NK-92 (cell line): ENCODE data around the gene DMD.
"Not testable (repeated sequence)": the region's sequence is repeated elsewhere in the genome, so short reads cannot be mapped to it uniquely, and the experiment has no call there.

Source experiments
- DNase-seq: peaks from one replicate; lab custom pipeline; 2025; ENCODE audit not compliant: unreplicated experiment; lab: John Stamatoyannopoulos, UW

Gene DMD

DNA sequence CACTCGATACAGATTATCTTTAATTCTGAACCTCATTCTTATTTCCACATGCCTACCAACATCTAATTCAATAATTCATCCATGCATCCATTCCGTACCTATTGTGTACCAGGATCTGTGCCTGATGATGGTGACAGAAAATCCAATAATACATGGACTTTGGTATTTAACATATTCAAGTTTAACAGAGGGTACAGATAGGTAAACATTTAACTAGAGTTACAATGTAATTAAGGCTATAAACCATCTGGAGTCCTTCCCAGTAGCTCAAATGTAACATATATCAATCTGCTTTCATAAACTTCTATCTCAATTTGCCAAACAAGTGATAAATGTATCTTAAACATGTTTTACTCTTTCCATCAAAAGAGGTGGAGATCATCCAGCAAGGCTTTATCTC, 1578.0 kb downstream of the DMD start:
- no peak for DNase-seq

DNA sequence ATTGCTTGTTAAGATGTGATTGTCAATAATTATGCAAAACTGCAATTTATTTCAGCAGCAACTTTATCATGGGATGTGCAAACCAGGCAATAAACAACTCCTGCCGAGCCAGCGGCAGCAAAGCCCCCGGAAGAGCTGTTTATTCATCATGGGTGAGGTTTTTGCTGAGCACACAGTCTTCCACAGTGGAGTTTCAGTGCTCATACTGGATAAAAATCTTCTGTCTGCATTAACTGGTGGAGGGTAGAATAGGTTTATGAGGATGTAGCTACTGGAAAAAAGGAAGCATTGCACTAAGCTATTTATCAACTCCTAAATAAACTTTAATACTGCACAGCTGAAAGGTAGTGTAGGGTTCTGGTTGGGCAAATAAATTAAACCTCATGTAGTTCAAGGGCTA, 1582.2 kb downstream of the DMD start:
- DNase-seq = no peak

DNA sequence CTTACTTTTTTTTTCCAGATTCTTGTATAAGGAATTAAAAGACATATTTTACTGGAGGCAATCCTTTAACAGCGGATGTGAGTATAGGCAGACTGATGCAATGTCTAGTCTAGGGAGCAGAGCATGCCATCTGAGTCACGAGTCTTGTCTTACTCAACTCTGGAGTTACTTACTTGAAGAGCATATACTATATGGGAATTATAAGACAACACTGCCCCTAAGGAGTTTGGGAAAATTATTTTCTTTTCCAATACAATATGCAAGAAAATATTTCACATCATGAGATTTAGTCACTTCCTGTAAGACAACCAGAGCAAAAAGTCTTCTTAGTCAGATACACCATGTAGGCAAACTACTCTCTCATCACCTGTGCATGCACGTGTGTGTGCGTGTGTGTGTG, 1602.2 kb downstream of the DMD start:
- no peak for DNase-seq

DNA sequence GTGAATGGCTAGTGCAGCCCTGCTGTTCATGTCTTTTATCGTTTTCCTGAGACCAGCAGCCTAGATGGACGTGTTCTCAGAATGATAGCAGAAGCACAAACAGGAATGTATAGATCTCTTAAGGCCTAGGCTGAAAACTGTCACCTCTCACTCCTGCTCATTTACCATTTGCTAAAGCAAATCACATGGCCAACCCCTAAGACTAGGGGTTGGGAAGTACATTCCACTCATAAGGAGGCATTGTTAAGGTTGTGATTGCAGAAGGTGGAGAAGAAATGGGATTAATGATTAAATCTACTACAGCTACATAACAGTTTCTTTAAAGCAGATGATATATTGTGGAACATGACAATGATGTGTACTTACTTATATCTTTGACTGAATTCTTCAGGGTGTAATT, 1602.7 kb downstream of the DMD start:
- DNase-seq = no peak

DNA sequence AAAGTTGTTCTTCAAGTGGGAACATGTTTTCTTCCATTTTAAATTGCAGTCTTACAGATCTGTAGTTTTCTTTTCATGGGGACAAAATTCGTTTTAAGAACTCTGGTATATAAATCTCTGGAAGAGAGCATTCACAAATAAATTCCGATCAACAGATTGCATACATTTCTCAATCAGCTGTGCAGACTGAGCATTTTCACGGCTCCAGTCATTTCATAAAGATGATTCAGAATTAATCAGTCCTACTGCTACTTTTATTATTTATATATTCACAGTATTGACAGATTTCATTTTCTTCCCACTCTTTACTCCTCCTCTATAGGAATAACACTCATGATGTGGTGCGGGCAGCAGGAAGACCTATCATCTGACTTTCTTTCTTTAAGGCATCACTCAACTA, 1604.6 kb downstream of the DMD start:
- no peak for DNase-seq

DNA sequence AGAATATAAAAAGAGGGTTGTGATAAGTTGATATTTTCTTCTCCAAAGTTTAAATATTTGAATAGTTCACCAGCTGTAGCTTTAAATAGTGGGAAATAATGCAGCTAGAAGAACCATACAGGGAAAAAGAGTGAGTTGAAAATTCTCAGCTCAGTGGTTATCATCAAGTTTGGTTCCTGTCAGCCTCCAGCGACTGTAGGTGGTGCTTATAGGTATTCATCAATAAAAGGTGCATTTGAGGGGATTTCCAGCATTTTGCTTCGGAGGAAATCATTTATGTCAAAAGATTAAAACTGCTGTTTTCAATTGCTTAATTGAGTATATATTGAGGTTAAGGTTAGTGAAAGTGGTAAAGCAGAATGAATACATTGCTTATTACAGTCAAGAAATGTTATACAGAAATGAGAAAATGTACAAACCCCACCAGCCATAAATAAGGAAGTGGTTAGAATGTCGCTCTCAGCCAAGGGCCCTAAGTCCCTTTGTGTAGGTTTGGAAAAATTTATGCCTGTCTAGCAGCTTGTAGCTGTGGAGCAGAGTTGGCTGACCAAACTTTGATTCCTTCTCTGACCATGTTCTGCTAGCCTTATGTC, 1606.6 kb downstream of the DMD start:
- no peak for DNase-seq

DNA sequence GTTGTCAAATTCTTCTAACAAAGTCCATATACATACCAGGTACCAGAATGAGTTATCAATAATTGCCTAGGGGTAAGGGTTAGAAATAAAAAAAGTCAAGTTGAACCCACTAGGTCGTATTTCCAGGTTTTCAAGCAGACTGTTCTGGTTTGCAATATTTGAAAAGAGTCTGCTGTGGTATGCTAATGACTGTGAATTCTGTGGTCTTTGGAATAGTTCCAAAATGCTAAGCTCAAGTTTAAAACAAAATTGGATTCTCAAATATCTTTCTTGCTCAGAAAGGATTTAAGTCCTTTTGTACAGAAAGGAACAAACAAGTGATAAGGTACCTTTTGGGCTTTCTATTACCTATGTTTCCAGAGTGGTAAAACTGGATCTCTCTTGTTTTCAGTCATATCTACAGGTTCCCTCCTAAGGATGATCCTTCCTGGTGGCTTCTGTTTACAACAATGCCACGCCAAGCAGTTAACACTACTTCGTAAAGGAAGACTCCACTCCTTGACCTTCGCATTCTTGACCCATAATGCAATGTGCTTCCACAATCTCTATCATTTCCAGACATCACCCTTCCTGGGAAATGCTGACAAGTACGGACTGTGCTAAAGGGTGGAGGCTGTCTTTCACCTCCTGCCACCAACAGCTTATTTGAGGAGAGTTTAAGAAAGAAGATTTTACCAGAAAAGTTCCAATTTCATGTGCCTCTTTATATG, 1607.8 kb downstream of the DMD start:
- no peak for DNase-seq

DNA sequence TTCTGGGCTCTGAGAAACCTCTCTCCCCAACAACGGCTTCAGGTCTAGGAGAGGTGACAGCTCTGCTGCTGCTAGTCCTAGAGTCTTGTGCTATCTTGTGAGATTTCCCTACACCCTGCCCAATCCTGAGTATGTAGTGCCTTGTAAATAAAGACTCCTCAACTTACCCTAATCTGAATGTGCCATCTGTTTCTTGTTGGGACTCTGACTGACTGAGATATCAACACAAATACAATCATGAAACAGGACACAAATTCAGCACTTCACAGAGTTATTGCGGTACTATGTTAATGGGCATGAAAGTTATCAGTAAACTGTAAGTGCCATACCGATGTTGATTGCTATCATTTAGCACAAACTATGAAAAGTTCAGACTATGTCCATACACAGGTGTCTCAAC, 1610.5 kb downstream of the DMD start:
- no peak for DNase-seq

DNA sequence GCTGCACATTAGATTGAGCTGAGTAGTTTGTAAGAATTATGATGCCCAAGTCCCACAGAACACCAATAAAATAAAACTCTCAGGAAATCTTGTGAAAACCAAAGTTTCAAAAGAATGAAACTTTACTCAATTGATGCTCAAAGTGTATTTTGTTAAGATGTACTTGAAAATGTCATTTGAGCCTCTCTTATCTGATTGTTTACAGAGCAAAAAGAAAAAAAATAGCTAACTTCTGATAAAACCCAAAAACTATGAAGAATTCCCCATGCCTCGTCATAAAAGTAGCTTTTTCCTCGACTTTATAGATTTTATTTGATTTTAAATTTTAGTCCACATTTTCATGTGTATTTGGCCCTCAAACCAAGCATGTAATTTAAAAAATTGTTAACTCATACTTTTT, 1618.0 kb downstream of the DMD start:
- no peak for DNase-seq

DNA sequence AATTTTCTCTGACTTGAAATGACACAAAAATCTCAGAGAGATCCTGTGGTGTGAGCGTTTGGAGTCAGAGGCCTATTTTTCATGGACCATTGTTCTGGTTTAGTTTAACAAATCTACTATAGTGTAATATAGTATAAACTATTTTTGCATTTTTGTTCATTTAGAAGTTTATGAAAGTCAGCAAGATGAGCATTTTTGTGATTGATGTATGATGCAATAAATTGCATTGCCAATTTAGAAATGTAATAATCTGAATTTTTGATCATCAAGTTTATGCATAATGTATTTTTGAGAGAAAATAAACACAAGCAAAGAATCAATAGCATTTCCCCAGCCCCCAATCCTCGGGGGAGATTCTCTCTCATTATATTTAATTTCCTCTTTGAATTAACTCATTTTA, 1620.0 kb downstream of the DMD start:
- no peak for DNase-seq

DNA sequence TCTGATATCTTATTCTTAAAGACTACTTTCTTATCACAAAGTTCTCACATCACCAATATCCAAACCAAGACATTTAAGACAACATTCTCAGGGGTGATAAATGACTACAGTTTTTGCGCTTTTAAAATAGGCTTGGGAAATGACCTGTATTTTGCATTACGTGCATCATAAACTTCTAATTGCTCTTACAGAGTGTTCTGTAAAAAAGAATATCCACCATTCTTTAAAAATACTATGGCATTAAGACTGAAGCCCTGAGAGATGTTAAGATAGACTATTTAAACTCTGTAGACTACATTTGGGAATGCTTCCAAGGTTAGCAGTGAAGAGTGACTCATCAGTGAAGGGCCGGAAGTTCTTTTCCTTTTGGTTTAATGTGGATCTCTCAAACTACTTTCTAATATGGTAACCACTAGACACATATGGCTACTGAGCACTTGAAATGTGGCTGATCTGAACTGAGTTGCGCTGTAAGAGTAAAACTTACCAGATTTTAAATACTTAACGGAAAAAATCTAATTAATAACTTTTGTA, 1620.7 kb downstream of the DMD start:
- DNase-seq = no peak

DNA sequence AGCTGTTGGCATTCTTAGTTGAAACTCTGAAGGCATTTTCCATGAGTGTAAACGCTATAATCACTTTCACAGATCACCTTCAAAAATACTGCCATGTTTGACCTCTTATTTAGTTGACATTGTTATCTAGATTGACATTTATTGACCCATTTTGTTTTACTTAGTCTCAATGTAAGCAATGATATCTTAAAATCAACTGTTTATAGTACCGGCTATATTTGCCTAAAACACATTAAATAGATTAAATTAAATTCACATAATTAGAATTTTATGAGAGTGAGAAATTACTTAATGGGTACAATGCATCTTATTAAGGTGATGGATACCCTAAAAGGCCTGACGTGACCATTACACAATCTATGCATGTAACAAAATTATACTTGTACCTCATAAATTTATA, 1621.8 kb downstream of the DMD start:
- no peak for DNase-seq

DNA sequence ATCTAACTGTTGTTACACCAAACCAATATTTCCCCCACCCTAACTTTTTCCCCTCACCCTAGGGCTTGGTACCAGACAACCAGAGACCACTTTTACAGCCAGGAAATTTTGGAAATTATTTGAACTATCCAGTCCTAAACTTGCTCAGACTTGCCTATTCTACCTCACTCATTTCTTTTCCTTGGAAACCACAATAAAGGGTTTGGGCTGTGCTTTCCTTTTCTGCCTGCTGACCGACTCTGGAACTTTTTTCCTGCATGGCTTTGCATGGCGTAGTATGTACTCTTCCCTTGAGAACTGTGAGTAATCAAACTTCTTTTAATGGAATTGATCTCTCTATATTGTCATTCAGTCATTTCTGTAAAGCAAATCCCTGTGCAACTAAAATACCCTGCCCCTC, 1623.0 kb downstream of the DMD start:
- DNase-seq = no peak

DNA sequence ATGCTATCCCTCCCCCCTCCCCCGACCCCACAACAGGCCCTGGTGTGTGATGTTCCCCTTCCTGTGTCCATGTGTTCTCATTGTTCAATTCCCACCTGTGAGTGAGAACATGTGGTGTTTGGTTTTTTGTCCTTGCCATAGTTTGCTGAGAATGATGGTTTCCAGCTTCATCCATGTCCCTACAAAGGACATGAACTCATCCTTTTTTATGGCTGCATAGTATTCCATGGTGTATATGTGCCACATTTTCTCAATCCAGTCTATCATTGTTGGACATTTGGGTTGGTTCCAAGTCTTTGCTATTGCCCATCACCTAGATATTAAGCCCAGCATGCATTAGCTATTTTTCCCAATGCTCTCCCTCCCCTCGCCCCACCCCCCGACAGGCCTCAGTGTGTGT, 1627.5 kb downstream of the DMD start:
- DNase-seq = not testable (repeated sequence)

DNA sequence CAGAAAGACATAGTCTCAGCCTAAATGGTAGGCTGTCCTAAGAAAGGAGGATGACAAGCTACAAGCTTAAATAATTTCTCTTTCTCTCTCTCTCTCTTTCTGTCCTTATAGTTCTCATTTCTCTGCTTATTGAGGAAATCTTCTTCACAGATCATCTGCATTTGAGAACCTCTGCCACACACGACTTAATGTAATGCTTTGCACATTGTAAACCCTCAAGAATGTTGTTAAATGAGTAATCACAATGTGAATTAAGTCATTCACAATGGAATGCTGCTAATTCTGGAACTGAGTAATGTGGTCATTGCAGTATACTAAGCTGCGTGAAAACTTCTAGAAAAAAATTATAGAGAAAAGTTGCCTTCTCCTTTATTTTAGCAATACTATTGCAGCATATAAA, 1630.6 kb downstream of the DMD start:
- DNase-seq = no peak

DNA sequence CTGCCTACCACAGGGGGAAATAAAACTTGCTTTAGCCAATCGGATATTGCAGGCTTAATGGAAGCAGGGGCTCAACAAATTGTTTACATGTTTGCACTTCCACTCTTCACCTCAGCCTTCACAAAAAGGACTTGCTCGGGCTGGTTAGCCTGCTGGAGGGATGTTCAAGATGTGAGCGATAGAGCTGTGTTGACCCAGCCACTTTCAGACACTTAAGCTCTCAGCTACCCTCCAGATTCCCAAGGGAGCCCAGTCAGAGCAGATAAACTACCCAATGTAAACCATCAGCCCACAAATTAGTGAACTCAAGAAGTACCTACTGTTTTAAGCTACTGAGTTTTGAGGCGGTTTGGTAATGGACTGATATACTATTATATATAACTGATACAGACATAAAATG, 1631.1 kb downstream of the DMD start:
- DNase-seq = no peak

DNA sequence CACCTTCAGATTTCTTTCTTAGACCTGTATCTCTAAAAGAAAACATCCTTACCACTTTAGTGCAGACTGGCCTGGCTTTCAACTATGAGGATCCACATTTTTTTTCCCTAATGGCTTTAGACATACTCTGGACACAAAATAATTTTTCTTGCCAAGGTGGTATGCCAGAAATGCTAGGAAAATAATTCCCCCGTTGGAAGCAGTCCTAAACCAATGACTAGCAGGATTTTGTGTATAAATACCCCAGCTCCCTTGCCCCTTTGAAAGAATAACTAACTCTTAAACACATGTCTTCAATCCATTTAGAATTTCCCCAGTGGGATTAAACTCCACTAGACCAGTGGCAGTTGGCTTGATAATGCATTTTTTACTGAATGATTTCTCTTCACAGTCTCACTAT, 1639.0 kb downstream of the DMD start:
- no peak for DNase-seq

DNA sequence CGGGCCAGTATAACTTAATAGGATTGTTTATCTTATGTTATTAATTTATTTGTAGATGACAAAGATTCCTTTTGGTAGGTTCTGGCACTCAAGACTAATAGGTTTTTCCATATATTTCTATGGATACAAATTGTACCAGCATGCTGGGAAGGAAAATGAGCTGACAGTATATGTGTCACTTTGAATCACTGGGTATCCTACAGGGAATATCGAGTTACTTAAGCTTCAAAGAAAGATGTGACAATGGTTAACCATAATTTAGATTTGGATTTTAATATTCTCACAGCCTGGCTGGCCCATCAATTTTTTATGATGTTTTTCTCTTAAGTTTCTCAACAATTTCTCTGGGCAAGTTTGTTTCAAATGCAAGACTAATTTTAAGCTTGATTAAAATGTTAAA, 1640.7 kb downstream of the DMD start:
- DNase-seq = no peak

DNA sequence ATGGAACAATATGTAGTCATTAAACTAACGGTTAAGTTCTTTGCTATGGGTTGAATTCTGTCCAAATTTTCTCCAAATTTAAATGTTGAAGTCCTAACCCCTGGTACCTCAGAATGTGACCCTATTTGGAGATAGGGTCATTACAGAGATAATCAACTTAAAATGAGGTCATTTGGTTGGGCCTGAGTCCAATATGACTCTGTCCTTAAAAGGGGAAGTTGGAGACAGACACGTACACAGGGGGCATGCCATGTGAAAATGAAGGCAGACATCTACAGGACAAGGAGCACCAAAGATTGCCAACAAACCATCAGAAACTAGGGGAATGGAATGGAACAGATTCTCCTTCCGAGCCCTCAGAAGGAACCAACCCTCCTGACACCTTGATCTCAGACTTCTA, 1647.6 kb downstream of the DMD start:
- DNase-seq = no peak

DNA sequence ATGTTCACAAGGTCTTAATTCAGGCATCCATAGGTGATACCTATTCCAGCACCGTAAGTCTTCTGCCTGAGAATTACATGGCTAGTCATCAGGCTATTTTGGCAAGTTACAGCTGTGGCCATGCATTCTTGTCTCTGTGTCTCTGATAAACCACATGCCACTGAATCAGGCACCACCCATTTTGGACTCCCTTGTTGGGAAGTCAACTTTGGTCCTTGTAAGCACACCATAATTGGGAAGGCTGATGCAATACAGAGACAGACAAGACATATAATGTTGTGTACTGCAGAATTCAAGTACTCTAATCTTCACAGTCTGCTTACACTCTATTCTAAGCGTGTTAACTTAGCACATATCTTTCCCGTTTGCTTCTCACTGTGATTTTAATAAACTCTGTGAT, 1655.8 kb downstream of the DMD start:
- DNase-seq = no peak

DNA sequence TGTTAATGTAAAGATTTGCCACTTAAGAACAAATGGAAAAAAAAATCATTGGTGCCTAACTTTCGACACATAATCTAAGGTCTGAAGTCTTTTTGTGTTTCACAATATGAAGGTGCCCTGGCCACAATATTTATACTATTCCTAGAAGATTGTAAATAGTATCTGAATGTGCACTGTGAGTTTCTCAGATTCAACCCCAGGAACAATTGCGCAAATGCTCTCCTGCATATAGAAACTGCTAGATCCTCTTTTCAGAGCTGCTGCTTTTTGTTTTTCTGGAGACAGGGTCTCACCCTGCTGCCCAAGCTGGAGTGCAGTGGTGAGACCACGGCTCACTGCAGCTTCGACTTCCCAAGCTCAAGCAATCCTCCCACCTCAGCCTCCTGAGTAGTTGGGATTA, 1659.4 kb downstream of the DMD start:
- DNase-seq = no peak

DNA sequence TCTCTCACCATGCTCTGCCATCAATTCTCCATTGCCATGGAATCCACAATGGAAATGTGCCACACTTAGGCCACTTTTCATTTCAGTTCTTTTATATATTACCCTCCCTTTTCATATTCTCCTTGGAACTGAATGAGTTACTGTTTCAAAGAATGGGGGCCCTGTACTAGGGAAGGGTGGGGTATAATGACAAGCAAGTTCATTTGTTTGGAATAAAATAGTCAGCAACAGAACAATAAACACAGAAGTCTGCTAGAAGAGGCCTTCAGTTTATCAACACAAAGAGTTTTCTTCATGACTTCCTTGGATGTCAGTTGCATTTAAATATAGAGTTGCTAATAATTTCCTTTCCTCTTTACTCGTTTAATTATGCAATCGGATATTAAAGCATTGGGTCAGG, 1661.2 kb downstream of the DMD start:
- DNase-seq = no peak

DNA sequence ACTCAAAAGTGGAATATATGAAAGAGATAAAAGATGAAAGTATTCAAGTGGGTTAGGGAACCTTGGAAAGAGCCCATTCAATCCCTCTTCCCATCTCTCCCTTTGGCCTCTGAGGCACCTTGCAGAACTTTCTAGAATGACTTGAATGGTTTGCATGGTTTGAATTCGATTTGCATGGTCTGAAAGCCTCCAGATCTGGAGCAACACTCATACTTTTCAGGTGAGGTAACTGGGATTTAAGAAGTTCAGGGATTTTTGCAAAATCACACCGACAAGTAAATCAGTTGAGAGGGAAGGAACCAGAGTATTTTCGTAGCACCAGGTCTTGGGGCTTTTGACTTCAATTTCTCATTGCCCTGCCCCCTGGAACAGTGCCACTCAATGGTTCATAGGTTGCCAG, 1663.5 kb downstream of the DMD start:
- DNase-seq = no peak
